IPS DF 4.7 (cell line): ENCODE results near the gene SERBP1.
"Not testable (repeated sequence)": the region's sequence is repeated elsewhere in the genome, so short reads cannot be mapped to it uniquely, and the experiment has no call there.

Source experiments
- DNase-seq: peaks from one replicate; pipeline ENCODE4 v3.0.0-alpha.2; 2013; ENCODE audit warnings: low spot score; ENCODE audit errors: extremely low read depth

SERBP1 gene

DNA sequence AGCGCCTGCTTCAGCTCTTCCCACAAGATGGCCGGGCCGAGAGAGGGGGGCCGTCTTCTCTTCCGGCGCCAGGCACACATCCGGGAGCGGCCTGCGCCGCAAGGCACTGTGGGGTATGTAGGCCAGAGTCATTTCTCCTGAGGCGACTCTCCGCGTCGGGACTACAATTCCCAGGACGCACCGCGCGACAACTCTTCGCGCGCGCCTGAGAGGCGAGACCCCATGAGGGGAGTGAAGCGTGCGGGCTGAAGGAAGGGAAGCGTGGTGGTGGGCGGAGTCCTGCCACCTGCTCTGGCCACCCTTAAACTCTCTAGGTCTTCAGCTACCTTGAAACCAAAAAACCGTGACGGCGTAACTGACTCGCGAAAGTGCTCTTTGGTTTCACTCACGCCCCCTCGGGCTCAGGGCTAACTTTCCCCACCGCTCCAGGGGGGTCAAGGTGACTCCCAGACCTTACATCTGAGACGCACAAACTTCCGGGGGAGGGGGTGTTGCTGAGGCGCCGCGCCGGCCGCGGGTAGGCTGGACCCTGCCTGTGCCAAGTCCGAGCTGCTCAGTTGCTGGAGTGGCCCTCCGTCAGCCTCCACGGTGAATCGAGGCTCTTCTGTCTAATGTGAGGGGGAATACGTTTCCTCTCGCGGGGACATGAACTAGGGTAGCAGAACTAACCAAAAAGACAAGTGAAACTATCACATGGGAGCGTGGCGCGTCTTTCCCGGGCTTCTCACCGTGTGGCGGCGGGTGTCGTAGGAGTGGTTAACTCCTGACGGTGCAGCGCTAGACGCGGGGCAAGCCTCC, at the start of gene SERBP1:
Gene SERBP1, minus strand, starts transcription at position 45 of the 798 bp plus-strand sequence. CDS start 102 bp downstream, outside the sequence.
- peak; percentile 95 for DNase-seq

DNA sequence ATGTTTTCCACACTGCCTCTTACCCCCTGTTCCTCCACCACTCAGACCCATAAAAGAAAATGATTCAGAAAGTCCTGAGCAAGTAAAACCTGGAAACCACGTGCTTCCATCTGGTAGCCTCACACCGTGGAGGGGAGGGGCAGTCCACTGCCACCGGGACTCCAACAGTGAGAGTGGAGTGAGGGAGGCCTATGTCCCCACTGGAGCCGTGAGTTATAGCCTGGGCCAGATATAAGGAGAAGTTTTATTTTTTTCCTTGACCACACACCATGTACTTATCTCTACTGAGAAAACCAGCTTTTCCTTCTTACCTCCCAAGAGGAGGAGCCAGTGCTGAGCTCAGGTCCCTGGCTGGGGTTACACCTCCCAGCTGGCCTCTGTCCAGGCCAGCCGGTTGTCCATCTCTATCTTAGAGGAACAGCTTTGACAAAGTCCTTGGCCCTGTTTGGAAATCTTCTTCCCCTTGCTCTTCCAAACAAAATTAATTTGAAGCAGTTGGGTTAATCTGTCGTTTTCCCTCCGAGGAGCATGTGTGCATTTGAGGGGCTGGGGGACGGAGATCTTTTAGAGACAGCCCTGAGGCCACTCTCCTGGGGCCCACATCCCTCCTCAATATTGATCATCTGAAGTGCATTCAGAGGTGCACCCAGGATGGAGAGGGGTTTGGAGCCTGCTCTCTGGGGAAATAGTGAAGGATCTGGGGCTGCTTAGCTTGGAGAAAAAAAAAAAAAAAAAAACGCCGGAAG, 49.1 kb upstream of the SERBP1 start:
- no peak for DNase-seq

DNA sequence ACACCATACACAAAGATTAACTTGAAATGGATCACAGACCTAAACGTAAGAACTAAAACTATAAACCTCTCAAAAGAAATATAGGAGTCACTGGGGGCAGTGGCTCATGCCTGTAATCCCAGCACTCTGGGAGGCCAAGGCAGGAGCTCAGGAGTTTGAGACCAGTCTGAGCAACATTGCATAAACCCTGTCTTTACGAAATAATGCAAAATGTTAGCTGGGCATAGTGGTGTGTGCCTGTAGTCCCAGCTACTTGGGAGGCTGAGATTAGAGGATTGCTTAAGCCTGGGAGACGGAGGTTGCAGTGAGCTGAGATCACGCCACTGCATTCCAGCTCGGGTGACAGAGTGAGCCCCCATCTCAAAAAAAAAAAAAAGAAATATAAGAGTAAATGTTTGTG, 46.7 kb upstream of the SERBP1 start:
- DNase-seq = no peak

DNA sequence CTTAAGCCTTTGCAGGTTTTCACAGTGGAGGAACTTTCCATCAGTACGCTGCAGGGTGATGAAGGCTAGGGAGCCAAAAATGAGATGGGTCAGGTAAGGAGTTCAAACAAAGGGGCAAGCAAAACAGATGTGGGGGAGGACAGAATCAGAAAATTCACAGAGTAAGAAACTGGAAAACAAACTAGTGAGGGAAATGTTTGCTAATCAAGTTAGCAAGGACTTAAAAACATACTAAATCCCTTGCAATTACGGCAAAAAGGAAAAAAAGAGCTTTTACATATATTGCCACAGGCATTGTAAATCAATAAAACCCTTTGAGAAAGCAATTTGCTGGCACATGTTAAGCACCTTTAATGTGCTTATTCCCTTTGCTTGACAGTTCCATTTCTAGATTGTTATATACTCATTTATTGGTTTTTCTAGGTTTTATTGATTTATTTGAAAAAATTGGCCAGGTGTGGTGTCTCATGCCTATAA, 45.8 kb upstream of the SERBP1 start:
- DNase-seq = no peak

DNA sequence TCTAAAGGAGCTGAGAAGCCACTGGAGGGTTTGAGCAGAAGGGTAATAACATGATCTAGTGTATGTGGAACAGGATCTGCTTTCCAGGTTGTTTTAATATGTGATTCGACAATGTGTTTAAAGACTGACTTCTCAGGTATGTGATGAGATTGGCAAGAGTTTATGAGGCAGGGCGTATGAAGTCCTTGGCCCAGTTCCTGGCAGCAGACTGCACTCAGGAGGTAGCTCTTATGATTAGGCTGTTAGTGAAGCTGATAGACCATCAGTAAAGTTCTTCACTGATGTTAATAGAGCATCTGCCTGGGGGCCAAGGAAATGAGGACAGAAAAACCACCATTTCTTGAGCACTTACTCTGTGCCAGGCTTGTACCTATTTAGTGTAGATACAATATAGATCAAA, 41.9 kb upstream of the SERBP1 start:
- DNase-seq = no peak

DNA sequence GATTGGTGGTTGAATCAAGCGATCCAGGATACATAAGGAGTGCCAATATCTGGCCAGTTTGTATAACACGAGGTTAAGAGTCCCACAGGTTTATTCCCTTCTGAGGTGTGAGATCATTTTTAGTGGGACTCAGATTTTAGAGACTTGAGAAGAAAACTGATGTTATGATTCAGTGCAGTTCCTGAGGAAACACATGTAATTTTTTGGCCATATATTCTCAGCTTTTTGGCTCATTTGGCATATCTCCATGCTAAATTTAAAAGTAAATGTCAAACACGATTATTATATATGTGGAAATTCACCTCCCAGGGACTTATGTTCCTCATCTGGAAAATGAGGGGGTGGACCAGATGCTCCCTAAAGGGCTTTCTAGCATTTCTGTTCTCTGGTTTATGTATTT, 39.2 kb upstream of the SERBP1 start:
- DNase-seq = no peak

DNA sequence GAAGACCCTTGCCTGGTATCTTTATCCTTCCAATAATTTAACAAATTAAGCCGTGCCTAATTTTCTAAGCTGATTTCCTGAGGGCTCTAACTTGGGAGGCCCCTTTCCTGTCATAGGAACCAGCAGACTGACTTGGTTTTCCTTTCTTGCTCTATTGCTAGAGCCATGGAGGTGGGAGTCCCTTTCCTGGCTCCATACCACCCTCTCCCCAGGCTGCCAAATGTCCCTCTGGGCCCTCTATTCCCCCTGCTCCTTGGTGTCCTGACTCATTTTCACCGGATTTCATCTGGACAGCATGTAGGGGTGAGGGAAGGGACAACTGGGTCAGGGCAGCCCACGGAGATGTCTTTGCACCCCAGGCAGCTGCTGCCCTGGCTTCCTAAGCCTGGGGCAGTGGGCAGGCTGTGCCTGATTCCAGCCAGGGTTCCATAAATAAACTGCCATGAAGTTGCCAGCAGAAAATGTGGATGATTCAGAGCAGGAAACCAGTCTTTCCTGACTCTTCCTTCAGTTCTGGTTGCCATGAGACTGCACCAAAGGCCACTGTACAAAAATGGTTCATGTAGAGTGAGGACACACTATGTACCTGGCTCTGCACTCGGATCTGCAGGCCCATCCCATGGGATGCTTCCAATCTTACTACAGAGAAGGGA, 38.0 kb upstream of the SERBP1 start:
- no peak for DNase-seq

DNA sequence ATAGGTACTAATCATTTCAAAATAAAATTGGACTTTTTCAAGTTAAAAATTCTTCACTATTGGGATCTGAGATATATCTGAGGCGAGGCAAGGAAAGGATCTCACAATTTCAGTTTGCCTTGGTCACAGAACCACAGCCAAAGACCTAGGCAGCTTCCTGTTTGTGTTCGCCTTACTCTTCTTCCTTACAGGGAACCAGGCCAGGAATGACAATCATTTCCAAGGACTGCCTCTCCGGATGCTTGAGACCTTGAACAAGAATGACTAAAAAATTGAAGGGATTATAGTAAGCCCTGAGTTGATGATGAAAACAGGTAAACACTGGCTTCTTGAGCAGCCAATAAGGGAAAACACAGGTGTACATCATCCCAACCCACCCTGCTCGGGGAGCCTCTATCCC, 35.2 kb upstream of the SERBP1 start:
- no peak for DNase-seq

DNA sequence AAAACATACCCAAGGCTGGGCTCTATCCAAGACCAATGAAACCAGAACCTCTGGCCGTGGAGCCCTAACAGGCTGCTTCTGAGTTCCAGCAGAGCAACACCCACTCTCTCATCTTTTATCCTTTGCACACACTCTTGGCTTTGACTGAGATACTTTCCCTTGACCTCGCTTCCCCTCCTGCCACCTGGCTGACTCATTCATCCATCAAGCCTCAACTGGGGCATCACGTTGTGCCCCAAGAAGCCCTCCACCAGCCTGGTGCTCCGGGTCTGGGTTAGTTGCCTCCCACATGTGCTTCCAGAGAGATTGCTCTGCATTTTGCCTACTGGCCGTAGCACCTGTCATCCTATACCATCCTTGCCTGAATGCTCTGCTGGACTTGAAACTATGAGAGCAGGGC, 34.5 kb upstream of the SERBP1 start:
- DNase-seq = no peak

DNA sequence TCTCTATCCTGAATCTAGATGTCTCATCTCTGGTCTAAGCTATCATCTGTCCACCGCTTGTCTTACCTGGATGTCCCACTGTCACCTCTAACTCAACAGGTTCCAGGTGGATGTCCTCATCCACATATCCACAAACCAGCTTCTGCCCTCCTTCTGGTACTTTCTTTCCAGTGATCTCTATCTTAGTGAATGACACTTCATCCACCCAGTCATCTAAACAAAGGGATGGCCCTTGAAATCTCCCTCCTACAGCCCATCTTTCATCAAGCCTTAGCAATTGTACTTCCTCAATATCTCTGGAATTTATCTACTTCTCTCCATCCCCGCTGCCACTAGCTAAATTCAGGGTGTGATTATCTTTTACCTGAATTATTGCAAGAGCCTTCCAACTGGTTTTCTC, 33.9 kb upstream of the SERBP1 start:
- no peak for DNase-seq

DNA sequence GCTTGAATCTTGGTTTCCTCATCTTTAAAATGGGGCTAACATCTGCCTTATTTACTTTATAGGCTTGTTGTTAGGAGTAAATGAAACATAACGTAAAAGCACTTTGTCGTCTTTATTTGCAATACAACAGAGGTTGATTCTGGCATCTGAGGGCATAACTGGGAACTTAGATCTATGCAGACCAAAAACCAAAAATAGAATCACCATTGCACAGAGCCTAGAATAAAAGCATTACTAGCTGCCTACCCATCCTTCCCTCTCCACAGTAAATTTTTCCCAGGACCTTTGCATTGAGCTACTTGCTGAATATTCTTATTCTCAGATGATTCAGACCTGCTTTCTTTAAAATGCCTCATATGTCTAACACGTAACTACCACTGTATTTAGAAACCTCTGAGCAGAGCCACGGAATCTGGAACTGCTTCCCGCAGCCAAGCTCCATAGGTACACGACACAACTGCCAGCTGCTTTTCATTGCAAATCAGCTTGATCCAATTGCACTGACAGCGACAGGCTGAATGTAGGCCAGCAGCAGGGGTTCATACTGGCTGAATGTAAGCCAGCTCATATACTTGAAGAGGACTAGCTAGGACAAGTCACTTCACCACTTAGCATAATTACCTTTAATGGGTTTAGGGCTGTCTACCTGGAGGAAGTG, 33.2 kb upstream of the SERBP1 start:
- DNase-seq = no peak

DNA sequence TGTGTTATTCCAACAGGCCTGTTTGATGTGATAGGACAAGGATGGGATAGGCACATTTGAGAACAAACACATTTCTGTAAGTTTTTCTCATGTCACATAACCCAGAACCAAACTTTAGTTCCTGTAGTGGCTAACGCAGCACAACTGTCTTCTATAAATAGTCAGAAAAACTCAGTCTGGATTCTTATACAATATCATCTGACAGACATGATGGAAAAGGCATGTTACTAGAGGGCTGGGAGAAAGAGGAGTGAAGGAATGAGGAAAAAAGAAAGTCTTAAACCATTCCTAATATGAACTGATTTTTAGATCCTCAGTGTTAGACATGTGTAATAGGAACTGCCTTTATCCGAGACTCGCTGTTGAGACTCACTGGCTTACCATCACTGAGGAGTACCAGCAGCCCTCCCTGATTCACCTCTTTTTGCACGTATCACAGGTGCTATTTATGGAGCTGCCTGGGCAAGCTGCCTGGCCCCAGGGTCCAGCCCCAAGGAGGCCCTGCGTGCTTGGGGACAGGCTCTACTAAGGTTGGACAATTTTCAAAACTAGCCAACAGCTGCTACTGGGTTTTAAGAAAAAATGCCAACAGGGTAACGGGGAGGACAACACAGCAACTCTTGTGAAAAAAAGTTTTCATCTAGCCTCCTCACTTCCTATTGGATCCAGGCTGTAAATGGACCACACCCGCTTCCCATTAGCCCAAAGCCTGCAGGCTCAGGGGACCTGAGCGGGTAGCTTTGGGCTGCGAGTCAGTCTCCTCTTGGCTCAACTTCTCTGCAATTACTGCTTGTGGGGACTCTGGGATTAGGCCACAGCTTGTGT, 30.7 kb upstream of the SERBP1 start:
- DNase-seq = no peak

DNA sequence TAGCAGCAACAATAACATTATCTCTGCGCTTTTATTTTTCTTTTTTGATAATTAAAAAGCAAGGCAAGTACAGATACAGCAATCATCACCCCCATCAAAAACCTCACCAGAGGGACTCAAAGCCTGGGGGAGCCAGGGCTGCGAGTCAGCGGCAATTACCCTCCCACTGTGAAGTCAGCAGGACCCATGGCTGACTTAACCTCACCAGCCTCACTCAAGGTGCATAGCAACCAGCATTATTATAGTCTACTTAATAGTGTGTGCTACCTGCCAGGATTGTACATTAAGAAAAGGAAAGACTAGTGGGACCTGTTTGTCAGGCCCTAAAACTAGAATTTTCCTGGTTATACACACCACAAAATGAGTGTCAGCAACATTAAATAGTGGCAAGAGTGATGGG, 28.9 kb upstream of the SERBP1 start:
- DNase-seq = peak; percentile 53

DNA sequence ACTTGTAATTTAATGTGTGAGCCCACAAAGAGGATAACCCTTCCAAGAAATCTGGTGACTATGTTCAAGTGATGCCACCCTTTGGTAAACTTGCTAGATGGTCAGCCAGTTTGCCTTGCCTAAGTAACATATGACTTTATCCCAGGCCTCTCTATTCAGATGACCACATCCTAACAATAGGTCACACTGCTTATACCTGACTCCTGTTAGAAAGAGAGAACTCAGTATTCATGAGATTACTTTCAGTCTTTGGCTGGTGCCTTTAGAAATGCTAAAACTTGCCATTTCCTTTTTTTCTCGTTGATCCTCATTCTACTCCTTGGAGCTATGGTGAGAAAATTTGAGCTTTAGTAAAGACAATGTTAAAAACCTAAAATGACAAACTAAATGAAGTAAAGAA, 28.5 kb upstream of the SERBP1 start:
- peak; percentile 46 for DNase-seq

DNA sequence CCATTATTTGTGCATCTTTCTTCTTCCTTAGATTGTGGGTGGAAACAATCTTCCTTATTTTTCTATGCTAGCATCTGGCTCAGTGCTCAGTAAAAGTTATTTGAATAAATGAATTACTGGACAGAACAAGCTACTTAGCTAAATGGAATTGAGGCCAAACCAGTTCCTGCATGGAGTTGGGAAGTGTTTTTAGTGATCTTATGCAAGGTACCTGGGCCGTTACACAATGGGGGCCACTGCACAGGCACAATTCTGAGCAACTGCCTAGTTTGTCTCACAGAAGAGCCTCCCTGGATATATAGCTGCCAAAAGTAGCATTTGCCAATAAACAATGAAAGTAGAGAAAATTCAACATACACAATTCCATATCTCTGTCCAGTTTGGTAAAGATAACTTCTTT, 27.0 kb upstream of the SERBP1 start:
- no peak for DNase-seq

DNA sequence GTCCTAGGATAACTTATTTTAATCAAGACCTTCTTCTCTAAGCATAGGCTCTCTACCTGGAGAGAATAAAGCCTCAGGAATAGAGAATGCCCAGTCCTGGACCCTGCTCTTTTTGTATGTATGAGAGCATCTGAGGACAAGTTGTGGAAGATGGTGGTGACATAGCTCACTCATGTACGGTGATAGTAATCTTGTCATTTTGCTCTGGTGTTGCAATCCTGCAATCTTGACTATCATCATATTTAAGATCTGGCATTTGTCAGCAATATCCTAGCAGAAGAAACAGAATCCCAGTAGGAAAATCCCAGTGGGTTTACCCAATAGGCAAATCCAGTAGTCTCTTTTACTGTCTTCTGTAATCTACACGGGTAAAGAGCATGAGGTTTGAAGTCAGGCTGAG, 21.6 kb upstream of the SERBP1 start:
- no peak for DNase-seq

DNA sequence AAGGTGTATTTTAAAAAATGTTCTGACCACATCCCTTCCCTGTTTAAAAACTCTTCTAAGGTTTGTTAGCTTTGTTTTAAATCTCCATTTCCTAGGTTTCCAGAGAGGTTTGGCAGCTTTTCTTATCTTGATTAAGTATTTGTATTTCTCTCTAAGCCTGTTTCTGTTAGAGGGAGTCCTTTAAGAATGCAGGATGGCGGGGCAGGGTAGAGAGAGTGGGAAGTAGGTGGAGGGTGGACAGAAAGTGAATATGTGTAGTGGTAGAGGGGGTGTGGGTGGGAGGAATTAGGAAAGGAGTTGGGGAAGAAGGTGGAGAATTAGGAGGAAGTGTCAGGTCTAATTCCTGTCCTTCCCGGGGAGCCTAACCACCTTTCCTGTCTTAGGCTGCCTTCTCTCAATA, 21.2 kb upstream of the SERBP1 start:
- no peak for DNase-seq

DNA sequence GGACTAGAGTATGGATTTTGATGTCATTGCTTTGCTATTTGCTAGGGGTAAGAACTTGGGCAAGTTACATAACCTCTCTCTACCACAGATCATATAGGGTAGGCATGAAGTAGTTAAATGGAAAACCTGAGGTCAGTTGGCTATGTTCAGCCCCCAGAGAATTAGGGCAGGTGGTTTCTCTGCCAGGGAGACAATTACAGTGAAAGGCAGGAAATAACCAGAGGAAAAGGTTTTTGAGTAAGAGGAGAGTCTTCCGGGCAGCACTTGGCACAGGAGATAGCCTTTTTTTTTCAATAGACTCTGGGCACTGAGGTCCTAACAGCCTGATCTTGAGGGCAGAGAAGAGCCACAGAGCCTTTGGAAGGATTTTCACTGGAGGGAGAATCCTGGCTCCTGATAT, 16.7 kb upstream of the SERBP1 start:
- DNase-seq = no peak

DNA sequence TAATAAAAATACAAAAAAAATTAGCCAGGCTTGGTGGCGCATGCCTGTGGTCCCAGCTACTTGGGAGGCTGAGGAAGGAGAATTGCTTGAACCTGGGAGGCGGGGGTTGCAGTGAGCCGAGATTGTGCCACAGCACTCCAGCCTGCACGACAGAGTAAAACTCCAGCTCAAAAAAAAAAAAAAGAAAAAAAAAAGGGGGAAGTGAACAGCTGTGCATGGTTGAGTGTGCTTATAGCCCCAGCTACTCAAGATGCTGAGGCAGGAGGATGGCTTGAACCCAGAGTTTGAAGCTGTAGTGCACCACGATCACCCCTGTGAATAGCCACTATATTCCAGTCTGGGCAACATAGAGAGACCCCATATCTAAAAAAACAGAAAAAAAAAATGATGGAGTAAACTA, 15.8 kb upstream of the SERBP1 start:
- not testable (repeated sequence) for DNase-seq

DNA sequence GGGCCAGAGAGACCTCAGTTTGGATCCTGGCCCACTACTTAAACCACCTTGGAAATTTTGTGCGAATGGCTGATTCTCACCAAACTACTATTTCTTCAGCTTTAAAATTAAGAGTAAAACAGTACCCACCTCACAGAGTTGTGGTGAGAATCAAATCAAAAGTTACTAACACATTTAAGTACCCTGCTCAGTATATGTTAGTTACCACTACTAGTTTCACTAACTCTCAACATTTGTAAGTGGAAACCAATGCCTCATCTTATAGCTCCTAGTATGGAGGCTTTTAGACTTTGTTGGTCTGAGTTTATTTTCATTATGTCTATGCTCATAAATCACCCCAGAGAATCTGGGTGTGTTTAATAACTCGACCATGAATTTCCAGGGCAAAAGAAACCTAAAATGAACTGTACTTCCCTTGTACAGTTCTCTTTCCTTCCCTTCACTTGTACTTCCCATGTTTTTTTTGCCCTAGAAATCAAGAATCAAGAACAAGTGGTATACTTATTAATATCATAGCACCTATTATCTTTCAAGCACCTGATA, 11.6 kb upstream of the SERBP1 start:
- DNase-seq = no peak

DNA sequence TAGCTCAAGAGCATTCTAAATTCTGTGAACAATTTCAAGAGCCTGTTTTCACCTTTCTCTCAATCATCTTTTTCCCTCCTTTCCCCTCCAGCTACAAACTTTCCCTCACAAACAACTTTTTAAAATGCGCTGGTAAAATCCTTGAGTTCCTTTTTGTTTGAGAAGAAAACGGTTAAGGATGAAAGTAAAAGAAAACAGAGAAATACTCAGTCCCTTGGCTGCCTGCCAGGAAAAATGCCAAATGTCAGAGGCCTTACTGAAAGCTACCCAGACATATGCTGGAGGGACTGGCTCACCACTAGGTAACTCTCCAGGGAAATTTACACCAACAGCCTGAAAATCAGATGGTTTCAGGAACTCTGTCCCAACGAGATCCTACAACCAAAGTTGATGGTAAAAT, 11.0 kb upstream of the SERBP1 start:
- DNase-seq = no peak
